ENCODE data around the gene LPP.
"Not testable (repeated sequence)": the region's sequence is repeated elsewhere in the genome, so short reads cannot be mapped to it uniquely, and the experiment has no call there.

The LPP gene

DNA sequence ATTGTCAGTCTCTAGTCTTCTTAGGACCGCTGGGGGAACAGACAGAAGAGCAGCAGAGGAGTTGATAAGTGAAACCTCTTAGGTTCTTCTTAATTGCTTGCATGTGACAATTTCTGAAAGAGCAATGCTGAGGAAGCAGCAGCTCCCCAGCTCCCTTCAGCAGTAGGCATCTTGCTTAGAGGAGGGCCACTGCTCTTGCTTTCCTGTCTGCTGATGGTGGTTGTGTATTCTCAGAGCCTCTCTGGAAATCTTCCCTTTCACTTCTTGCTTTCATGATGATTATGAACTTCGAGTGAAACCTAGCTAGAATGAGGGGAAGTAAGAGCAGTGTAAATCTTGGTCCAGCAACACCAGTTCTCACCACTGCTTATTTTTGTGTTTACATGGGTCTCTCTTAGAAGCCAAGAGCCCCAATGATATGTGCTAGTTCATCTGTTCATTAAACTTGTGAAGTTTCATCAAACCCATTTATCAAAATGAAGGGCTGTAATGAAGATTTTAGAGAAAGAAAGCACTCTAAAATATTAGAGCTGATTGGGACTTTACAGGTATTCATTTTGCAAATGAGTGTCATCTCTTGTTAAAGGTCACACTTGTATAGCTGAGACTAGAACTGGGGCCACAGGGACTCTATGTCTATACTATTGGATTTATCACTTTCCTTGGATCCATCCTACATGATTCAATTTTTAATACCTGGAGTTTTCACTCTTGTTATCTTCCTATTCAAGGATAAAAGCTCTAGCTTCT is 246.7 kb downstream of the LPP start:
- no peak for DNase-seq (ENCODE audit: low read depth)

DNA sequence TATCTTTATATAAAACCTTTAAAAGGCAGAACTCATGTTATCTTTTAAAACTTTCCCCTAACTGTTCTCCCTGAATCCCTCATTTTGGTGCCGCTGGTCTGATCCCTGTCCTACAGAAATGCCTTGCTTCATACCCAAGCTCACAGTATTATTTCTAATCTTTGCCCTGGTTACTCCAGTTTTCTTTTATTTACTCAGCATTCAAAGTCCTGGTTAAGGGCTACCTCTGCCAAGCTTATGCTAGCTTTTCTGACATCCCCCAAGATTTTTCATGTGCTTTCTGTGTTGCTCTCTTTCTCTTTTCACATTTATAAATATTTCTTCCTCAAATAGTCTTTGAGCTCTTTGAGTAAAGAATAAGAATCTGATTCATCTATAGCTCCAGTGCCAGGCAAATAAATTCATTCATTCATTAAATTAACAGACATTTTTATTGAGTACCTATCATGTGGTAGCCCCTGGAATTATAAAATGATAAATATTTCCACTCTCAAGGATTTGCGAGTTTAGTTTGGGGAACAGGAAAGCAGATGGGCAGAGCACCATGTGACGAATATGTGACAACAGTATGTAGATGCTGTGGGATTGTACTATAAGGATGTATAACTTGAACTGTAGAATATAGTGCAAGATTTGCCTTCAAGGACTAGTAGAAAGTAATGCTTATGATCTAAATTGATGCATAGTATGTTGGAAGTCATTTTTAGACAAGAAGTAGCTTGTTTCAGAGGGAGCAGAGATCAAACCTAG is 247.5 kb downstream of the LPP start:
- no peak for DNase-seq (ENCODE audit: low read depth)

DNA sequence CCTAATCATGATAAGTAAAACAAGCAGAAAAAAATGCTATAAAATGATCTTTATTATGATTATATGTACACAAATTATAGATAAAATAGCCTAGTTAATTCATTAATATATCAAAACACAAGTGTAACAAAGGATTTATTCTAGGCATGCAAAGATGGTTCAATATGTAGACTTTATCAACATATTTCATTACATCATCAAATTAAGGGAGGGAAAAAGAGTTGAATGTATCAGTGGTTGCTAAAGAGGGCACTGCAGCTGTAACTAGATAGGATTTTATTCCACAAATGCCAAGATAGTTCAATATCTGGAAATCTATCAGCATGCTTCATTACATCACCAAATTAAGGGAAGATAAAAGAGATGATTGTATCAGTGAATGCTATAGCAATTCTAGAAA is 248.3 kb downstream of the LPP start:
- DNase-seq (ENCODE audit: low read depth): no peak

DNA sequence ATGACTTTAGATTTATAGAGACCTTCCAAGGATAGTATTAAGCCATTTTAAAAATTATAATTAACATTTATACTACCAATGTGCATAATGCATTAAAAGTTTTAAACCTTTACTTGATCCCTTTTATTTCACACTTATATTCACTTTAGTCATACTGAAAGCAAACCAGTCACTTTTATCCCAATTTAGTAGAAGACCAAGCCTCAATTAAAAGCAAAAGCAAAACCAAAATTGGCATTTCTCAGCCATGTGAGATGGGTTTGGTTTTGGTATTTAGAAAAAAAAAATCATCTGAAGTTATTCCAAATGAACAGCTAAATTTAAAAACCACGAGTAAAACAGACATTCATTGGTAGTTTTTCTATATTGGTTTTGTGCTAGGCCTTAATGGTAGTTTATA is 249.4 kb downstream of the LPP start:
- no peak for DNase-seq (ENCODE audit: low read depth)

DNA sequence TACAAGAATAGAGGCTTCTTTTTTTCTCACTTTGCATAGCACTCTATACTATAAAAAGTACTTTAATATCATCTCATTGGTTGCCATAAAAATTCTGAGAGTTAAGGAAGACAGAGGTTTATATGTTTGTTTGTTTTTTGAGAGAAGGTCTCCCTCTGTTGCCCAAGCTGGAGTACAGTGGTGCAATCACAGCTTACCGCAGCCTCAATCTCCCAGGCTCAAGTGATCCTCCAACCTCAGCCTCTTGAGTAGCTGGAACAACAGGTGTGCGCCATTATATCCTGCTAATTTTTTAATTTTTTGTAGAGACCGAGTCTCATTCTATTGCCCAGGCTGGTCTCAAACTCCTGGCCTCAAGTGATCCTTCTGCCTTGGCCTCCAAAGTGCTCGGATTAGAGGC is 250.2 kb downstream of the LPP start:
- DNase-seq (ENCODE audit: low read depth): no peak

DNA sequence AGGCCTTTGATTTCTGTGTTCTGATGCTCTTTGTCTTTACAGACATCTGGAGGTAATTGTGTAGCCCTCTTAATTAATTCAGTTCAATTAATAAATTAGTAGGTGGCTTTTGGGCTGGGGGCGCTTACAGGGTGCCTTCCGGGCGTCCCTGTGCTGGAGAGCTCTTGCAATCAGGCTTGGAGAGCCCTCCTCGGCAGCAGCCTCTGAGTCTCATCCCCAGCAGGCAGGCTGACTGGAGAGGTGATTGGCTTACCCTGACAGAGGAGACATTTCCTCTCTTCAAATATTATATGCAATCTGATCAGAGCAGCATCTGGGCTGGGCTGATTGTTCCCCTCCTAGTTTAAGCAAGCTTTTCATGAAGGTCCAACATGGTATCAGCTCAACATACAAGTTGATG is 250.7 kb downstream of the LPP start:
- DNase-seq (ENCODE audit: low read depth): no peak

DNA sequence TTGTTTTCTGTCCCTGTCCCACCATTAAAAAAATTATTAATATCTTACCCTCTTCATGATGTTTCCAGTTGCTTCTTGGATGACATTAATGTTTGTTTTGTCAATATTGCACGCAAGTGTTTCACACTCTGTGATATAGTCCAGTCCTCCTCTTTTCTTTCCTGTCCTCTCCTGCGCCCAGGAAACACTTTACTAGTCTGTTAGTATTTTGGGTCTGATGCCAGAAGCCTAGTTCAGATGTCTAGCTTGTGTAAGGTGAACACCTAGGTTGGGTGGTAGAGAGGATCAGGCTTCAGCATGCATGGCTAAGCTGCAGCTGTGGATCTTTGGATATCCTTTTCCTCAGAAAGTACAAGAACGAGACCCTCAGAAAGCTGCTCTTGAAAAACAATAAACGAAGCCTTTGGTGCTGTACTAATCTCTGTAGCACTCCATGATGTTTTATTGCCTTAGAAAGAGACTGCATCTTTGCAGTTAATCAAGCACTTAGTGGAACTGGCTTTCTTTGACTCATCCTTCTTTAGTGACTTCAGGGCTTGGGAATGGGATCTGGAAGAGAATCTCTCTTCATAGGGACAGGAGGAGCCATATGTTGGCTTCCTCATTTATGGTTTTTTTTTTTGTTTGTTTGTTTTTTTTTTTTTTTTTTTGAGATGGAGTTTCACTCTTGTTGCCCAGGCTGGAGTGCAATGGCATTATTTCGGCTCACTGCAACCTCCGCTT is 253.4 kb downstream of the LPP start:
- no peak for DNase-seq (ENCODE audit: low read depth)

DNA sequence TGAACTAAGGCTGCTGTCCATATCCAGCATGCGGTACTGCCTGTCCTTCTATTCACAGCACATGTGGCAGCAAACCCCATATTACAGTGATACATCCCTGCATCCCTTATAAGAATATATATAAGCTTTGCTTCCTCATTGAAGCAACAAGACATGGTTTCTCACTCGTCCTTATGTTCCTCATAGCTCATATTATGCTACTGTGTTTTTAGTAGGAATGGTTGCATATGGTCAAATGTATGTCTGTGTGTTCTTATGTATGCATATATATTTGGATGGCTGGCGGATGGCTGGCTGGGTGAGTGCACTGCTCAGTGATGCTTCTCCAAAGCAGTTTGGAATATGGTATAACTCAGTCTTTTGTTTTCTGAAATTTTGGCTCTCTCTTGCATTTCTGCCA is 254.9 kb downstream of the LPP start:
- no peak for DNase-seq (ENCODE audit: low read depth)

DNA sequence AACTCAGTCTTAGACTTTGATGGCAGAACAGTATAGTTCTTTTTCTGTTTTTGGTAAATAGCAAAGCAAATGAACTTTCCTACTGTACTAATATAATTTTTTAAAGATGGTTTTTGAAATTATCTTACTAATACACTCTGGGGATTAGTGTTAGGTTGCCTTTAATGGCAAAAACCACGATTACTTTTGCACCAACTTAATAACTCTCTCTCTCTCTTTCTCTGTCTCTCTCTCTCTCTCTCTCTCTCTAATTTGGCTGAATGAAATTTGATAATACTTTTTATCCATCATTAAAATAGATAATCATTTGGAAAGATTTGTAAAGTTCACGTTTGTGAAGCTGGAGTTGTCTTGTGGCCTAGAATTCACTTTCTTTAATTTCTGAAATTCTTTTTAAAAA is 257.8 kb downstream of the LPP start:
- DNase-seq (ENCODE audit: low read depth): no peak

DNA sequence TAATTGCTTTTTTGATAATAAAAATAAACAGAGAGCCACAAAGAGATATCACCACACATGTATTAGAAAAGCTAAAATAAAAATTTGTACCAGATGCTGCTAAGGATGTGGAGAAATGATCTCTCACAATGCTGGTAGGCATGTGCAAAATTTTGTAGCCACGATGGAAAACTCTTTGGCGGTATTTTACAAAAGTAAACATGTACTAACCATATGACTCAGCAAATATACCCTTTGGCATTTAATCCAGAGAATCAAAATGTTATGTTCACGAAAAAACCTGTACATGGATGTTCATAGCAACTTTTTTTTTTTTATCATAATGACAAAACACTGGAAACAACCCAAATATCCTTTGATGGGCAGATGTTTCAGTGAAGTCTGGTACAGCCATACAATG is 261.2 kb downstream of the LPP start:
- no peak for DNase-seq (ENCODE audit: low read depth)

DNA sequence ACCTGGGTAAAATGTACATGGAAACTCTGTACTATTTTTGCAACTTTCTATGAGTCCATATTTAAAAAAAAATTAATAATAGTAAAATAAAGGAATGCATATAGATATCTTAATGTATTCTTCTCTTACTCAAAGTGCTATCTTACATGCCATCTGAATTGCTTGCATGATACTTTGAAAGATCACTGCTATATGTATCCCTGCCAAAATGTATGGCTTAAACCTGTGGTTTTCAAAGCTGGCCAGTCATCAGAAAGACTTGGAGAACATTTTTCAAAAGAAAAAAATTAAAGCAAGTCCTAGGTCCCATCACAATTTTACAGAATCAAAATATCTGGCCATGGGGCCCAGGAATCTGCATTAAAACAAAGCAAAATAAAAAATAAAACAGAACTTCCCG is 262.1 kb downstream of the LPP start:
- DNase-seq (ENCODE audit: low read depth): no peak

DNA sequence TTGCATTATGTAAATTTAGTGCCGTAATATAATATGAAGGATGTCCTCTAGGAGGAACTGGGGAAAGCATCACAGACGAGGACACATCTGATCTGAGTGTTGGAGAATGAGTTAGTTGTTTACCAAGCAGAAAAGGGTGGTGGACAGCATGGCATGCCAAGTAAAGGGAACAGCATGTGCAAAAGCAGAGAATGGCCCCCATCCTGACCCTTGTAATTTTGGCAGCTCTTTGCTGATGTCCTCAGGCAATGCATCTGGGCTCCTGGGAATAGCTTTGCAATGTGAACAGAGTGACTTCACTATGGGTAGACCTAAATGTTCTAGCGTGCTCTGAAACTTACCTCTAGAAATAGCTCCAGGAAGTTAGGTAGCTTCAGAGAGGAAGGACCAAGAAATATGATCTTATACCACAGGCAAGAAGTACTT is 263.3 kb downstream of the LPP start:
- DNase-seq (ENCODE audit: low read depth): no peak

DNA sequence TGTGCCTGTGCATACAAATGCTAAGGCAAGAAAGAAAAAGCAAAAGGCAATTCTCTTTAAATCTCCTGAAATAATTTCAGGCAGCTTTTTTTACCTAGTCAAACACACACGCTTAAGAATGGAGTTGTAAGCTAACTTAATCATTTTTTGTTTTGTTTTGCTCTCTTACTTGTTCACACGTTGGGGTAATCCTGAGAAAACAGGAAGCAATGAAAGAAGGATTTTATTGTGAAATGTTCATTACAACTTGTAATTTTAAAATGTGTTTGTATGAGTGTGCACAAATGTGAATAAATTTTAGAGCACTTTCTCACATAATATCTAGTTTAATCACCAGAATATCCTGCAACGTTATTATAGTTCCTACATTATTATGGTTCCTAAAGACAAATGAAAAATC is 263.8 kb downstream of the LPP start:
- no peak for DNase-seq (ENCODE audit: low read depth)

DNA sequence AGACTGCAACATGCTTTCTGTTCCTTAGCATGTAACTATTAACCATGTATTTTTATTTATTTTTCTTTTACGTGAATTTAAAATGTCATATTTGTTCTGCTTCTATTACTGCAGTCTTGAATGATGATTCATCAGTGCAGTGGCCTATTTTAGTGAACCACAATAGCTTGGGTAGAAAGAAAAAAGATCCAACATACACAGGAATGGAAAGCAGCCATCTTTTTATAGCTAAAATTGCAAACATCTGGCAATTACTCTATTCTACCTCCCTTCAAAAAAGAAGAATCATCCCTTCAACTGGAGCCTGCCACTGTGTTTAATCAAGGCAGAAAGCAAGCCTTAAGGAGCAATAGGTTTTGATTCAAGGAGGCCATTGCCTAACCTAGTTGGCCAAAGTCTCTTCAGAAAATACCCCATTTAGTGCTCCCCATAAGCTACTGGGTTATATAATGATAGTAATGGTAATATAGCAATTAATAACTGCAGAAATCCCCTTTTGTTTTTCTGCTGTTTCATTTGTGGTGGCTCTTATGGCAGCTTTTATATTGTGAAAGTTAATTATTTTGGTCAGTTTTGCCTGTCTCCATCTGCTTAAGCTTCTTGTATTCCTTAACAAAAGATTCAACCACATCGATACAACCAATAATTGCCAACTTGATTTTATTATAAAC is 267.3 kb downstream of the LPP start:
- no peak for DNase-seq (ENCODE audit: low read depth)

DNA sequence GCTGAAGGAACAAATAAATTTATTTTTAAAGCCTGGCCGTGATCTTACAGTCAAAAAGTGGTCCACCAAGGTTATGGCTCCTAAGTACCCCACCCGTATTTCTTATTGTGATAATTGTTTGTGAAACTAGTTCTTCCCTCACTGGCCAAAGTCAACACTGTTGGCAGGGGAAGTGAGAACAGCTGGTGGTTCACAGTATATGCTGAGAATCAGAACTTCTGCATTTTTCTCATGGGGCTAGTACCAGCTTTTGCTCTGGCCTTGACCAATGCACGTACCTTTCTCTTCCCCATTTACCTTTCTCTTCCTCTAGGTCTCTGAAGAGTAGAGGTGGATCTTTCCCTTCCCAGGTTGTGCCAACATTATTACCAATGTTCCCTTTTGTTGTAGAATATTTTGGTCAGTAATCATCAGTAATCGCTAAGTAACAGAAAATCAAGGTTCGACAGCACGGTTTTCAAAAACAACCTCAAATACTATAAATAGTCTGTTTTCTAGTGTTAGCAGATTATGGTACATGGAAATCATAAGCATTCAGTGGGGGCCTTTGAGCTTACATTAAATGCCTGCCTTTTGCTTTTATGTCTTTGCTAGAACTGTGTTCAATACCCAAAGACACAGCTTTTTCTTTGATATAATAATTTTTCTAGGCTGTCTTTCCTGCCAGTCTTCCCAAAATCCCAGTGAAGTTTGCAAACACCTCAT is 268.0 kb downstream of the LPP start:
- DNase-seq (ENCODE audit: low read depth): no peak

DNA sequence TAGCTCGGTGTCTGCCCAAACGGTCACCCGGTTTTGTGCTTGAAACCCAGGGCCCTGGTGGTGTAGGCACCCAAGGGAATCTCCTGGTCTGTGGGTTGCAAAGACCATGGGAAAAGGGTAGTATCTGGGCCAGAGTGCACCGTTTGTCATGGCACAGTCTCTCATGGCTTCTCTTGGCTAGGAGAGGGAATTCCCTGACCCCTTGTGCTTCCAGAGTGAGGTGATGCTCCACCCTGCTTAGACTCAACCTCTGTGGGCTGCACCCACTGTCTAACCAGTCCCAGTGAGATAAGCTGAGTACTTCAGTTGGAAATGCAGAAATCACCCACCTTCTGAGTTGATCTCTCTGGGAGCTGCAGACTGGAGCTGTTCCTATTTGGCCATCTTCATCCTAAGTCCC is 274.0 kb downstream of the LPP start:
- not testable (repeated sequence) for DNase-seq (ENCODE audit: low read depth)

DNA sequence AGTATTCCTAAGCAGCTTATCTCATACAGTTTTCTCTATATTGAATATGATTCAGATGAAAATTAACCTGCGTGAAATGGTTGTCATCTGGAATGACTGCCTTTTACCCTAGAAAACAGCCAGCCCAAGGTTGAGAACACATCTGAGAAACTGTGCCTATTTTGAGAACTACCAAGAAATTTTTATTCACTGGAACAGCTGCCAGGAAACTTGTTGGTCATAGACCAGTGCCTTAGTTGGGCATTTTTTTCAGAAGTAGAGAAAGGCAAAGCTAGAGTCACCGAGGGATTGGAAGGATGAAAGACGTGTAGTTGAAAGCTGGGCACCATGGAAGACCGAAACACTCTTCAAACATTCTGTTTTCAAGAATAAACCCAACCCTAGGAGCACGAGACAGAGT is 277.1 kb downstream of the LPP start:
- no peak for DNase-seq (ENCODE audit: low read depth)

DNA sequence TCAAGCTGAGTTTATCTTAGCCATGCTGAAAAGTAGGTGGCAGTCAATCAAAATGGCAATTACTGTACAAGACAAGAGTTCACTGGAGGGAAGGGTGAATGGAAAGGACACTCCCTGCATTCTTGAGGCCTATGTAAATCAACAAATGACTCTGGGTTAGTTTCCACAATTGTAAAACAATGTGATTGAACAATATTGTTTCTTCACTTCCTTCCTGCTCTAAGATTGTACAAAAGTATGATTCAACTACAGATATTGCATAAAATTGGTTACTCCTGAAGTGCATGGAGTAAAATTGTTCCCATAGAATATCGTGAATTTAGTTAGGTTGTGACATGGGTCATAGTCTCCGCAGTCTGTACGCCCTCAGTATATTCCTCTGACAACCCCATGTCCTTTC is 277.6 kb downstream of the LPP start:
- DNase-seq (ENCODE audit: low read depth): no peak

DNA sequence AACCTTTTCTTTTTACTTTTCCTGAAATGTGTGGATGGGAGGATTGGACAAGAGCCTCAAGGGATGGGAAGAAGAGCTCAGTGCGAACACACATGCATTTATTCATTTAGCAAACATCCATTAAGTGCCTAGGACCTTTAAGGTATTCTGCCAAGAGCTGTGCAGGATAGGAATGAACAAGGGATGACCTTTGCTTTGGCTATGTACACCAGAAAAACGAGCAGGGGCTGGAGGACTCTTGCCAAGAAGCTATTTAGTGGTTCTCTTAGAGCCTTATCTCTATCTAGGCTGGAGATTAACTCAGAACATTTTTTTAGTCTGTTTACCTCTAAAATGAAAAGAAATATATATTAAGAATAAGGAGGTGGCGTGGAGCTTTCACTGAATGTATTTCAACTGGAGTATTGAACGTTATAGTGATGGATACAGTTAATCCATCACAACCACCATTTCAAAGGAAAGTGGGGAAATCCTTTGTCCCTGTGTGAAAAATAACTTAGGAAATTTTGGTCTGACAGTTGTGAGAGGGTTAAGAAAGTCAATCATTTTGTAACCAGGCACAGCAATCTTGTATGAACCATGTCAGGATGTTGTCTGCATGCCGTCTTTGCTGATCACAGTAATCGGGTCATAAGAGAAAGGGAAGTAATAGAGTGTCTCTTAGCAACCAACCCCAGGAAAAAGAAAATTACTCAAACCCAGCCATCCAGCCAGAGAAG is 279.0 kb downstream of the LPP start:
- DNase-seq (ENCODE audit: low read depth): no peak

DNA sequence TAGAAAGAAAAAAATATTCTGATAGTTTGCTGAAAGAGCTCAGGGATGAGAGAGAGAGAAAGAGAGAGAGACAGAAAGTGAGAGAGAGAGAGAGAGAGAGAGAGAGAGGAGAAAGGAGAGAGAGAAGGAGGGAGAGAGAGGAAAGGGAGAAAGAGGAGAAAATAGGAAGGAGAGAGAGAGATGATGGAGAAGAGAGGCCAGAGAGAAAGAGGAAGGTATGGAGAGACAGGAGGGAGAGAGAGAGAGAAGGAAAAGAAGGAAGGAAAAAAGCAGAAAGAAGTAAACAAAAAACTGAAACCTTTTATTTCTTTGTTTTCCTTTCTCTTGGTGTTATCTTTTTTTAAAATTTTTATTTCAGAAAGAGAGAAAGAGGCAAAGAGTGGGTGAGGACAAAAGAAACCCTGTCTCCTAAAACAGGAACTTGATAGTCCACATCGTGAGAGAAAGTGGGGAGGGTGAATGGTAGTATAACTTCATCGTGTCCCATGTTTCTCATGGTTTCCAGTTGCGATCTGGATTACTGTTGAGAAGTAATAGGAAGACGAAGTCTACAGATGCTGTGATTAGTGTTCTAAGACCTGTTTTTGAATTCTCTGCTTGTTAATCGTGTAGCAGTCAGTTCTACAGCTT is 279.7 kb downstream of the LPP start:
- DNase-seq (ENCODE audit: low read depth): no peak

DNA sequence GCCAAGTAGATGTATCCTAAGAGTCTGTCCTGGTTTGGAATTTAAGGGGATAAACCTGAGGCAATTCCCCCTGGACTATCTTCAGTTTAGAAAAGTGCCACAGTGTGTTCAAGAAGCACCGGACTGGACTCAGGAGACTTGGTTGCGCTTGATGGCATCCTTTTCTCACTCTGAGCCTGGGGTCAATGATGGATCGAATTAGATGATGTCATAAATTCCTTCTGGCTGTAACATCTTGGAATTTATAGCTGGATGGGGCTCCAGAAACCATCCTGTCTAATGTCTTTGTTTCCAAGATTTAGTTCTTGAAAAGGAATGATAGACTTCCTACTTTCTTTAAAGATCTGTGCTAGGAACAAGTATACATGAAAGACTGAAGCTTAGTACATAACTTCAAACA is 280.6 kb downstream of the LPP start:
- no peak for DNase-seq (ENCODE audit: low read depth)

All from activated T-cell treated with anti-CD3 and anti-CD28 coated beads for 48 hours (primary cell).